GM12872 (cell line): ENCODE data around the gene SLC32A1.

ENCODE experiments used
- TF ChIP-seq, protein P1 (sequence below): IDR thresholded peaks from 3 replicates; pipeline ENCODE4 v1.5.1; 2011; ENCODE audit warnings: low read depth, mild to moderate bottlenecking, low read length, moderate library complexity; ENCODE audit not compliant: insufficient read depth

SLC32A1 gene, protein sequence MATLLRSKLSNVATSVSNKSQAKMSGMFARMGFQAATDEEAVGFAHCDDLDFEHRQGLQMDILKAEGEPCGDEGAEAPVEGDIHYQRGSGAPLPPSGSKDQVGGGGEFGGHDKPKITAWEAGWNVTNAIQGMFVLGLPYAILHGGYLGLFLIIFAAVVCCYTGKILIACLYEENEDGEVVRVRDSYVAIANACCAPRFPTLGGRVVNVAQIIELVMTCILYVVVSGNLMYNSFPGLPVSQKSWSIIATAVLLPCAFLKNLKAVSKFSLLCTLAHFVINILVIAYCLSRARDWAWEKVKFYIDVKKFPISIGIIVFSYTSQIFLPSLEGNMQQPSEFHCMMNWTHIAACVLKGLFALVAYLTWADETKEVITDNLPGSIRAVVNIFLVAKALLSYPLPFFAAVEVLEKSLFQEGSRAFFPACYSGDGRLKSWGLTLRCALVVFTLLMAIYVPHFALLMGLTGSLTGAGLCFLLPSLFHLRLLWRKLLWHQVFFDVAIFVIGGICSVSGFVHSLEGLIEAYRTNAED

DNA sequence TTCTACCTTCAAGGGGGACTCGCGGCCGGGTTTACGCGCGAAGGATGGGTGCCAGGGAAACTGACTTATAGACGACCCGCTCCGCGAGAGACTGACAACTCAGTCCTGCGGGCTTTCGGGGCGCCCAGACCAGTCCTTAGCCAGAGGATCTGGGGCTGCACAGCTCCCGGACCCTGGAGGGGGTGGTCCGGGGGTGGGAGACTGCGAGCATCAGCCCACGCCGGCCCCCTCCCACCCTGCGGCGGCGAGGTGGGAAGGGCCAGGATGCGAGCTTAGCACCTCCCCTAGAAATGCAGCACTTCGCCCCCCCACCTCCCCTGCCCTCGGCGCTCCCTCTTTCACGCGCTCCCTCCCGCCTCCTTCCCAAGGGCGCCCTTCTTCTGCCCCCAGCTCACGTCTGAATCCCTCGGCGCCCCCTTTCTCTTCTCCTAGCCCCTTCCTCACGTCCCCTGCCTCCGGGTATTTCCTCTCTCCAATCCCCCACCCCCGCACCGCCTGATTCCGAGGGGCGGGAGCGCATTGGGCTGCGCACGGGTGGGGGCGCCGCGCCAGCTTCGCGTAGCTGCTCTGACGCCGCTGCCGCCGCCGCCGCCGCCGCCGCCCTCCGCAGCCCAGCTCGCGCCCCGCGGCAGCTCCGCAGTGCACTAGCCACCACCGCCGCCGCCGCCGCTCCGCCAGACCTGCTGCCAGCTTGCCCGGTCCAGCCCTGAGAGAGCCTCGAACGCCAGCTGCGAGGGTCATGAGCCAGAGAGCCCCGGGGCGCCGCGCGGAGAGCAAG, at the start of gene SLC32A1:
Gene SLC32A1 (plus strand): TSS at position 639 of the 778 bp plus-strand sequence. CDS start 239 bp downstream, outside the sequence.
- TF ChIP-seq, protein P1, sequence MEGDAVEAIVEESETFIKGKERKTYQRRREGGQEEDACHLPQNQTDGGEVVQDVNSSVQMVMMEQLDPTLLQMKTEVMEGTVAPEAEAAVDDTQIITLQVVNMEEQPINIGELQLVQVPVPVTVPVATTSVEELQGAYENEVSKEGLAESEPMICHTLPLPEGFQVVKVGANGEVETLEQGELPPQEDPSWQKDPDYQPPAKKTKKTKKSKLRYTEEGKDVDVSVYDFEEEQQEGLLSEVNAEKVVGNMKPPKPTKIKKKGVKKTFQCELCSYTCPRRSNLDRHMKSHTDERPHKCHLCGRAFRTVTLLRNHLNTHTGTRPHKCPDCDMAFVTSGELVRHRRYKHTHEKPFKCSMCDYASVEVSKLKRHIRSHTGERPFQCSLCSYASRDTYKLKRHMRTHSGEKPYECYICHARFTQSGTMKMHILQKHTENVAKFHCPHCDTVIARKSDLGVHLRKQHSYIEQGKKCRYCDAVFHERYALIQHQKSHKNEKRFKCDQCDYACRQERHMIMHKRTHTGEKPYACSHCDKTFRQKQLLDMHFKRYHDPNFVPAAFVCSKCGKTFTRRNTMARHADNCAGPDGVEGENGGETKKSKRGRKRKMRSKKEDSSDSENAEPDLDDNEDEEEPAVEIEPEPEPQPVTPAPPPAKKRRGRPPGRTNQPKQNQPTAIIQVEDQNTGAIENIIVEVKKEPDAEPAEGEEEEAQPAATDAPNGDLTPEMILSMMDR, result no peak

DNA sequence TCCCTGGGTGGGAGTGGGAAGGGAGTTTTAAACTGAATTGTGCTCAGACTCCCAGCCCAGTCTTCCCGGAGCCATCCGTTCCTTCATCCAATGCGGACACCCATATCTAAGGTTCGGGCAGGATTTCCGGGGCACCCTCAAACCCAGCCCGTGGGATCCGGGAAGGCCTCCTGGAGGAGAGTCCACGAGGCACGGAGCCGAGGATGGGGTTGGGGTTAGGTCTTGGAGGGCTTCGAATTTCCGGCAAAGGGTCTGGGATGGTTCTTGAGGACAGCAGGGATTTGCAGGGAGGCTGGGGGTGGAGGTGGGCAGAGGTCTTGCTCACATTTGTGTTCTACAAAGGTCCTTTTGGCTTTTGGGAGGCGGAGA, 49.5 kb upstream of the SLC32A1 start:
- TF ChIP-seq, protein P1, result no peak

DNA sequence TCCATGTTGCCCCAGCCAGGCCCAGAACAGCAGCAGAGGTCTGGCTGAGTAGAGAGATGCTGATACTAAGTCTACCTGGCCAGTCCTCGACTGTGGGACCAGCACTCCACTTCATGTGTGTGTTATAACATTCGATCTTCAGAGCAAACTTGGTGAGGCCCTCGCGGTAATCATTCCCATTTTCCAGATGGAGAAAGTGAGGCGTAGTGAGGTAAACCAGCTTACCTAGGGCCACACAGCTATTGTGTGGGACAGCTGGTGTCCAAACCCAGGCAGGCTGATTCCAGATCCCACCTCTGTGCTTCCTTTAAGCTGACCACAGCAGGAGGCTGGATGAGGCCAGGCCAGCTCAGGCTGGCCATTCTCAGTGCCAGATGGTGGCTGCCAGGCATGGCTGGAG, 47.7 kb upstream of the SLC32A1 start:
- TF ChIP-seq, protein P1, result no peak

DNA sequence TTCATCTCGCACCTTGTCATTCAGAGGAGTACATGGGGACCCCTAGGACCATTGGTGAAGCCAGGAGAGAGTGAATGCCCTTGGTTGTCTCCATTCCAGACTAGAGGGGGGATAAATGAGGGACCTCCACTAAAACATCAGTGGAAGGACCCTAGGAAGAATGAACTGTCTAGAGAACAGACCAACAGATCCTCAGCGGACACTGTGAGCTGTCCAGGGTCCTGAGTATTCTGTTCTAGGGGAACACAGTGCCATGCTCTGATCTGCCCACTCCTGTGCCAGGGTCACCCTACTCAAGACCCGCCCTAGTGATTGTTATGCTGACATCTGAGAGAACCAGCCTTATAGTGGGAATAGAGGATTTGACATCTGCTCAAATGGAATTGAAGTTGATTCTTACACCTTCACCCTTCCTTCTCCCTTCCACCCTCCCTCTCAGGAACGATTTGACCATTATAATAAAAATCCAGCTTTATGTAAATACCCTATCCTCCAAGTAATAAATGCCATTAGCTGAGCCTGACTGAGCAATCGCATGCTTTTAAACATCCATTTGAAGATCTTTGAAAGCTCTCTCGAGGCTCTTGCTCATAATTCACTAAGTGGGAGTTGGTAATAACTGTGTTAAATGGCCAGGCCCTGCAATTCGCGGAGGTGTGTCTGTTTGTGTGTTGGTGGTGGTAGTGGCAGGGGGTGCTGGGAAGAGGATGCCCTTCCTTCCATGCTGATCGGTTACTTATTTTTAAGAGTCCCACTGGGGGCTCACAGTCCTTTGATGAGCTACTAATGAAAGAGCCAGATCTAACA, 43.6 kb upstream of the SLC32A1 start:
- TF ChIP-seq, protein P1, result no peak

DNA sequence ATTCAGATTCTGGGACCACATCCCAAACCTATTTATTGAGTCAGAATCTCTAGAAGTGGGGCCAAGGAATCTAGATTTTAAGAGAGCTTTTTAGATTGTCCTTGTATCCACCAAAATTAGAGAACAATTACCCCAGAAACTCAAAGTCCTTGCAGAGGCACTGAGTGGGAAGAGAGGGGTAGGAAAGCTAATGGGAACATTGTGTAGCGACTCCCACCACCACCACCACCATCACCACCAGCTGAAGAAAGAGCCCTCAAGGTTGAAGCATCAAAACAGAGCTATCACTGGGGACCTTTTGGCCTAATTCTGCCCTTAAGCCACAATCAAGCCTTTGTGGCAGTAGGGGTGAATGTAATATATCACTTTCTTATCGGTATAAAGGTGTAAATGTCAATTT, 39.0 kb upstream of the SLC32A1 start:
- TF ChIP-seq, protein P1, result no peak

DNA sequence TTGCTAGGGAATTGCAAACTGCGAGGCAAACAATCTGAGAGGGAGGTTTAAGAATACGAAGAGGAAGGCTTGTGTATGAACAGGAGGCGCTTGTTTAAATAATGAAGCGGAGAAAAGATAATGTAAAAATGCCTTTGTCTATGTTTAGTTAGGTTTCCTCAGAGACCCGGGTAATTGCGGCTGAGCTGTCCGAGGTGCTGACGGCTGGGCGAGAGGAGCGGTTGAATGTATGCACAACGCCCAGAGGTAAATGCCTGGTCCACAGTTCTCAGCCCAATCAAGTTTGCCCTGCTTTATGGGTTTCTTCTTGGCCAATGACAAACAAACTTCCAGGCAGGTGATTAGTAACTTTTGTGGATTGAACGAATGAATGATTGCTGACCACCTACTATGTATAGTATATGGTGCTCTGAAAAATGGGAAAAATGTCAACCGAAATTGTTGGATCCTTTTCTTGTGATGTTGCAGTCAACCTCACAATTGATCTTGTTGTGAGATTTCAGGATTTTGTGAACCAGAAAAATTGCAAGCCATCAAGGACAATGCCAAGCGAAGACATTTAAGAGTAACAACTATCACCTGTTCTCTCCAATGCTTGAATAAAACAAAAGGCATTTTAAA, 38.3 kb upstream of the SLC32A1 start:
- TF ChIP-seq, protein P1, result no peak
